GM19395 (cell line): Measurements from ENCODE around the gene MLPH.
A peak's percentile ranks its signal among the peaks of the same experiment; 100 is the strongest.
"Not testable (repeated sequence)": the region's sequence is repeated elsewhere in the genome, so short reads cannot be mapped to it uniquely, and the experiment has no call there.

Experiments used
- ATAC-seq: cut with Tn5 transposase; IDR thresholded peaks from one replicate; pipeline ENCODE4 v1.9.1; 2021; ENCODE audit warnings: mild to moderate bottlenecking, moderate library complexity; ENCODE audit not compliant: unreplicated experiment

MLPH gene

GRCh38 chr2:237577956-237578870 is 91.2 kb downstream of the MLPH start:
- no peak for ATAC-seq

DNA sequence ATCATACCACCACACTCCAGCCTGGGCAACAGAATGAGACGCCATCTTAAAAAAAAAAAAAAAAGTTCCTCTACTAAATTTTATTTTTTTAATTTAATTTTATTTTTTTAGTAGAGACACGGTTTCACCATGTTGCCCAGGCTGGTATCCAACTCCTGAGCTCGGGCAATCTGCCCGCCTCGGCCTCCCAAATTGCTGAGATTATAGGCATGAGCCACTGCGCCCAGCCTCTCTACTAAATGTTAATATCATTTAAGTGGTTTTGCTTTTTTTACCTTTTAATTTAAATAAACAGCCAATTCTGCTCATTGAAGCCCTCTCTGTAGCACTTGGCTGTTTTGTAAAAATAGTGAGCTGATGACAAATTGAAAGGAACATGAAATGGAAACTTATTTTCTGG is 94.3 kb downstream of the MLPH start:
- no peak for ATAC-seq

DNA sequence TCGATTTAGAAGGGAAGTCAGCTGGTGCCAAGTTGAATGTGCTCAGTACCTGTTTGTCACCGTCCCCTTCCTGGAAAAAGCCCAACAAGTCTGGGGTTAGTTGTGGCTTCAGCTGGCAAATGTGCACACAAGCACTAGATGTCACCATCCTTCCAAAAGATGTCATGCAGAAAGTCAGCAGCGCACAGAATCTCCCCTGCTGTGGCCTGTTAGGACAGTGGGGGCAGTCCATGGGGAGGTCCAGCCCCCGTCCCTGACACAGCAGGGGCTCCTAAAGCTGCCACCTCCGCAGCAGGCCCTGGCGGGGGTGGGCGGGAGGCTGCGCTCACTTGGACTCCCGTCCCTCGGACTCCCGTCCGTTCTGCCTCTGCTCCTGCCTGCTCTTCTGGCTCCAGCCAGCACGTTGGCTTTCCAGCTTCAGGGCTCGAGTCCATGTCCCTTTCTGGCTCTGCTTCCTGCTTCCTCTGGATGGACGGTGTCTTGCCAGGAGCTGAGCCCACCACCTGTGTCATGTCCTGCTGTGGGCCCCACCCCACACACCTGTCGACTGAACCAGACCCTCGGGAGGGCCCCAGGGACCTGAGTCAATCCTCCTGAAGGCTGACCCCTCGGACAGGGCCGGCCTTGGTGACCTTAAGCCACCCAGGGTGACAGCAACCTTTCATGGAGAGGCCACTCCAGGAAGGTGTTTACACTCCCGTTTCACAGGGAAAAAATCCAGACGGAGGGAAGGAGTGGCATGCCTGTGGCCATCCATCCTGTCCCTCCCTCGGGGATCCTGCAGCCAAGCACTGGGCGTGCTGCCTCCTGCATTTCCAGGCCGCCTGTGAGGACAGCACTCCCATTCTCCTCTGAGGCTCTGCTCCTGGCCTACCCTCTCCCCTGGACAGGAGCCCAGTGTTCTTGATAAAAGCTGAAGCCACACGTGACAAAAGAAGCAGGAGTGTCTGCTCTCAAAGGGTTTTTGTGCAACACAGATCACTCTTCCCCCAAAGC is 95.0 kb downstream of the MLPH start:
- ATAC-seq: peak; percentile 46

DNA sequence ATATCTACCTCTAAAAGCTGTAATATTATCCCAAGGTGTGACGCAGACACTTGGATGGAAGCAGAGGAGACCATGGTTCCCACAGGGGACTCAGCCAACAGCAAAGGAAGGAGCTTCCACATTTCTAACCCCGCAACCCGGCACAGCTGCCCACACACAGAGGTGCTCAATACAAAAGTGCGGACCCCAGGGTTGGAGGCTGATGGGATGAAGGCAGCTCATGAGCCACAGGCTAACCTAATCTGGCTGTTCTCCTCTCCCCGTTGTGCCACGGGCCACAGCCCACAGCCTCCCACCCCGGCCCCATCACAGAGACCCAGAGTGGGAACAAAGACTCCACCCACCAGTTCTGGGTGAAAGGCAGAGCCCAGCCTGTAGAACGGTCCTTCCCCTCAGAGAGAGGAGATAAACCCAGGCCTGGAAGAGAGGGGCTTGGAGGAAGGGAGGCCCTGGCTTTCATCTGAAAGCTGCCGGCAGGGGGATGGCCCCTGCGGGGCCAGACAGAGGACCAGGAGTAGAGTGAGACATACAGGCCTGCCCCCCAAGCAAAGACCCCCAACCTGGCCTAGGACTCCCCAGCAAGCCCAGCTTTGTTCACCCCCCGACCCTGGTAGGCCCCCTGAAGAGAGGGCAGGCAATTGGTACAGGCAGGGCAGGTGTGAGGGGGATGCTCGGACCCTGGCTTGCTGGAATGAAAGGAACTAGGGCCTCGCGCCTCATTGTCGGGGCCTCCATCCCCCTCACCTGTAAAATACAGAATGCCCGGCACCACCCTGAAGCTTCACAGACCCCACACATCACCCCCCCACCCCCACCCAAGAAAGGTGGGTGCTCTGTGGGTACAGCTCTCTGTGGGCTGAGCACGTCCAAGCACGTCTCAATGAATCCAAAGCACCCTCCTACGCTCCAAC is 96.6 kb downstream of the MLPH start:
- no peak for ATAC-seq

DNA sequence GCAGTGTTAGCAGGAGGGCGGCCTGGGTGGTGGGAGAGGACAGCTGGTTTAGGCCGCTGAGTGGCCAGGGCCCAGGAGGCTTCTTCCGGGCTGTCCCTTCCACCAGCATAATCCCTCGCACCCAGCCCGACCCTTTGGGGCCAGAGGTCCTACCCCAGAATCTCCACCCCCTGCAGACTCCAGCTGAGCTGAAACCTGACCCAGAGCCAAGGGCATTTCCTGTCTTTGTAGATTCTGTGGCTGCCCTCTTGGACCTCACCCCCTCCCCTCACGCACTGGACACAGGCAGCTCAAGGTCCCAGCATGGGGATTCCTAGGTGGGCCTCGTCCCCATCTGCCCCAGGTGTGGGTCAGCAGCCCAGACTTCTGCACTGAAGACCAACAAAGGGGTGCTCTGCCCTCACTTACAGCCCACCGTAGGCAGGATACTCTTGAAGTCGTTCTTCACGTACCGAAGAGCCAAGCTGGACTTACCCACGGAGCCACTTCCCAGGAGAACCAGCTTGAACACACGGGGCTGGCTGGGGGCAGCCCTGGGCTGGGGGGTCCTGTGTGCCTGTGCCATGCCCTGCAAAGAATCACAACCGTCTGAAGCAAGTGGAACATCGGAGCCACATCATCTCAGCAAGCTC is 98.7 kb downstream of the MLPH start:
- ATAC-seq: no peak

- no peak for ATAC-seq
These were observed 101.1 kb downstream of the MLPH start for GRCh38 chr2:237588044-237588696.

- no peak for ATAC-seq
These were observed 103.5 kb downstream of the MLPH start, which contains the start of gene RAB17 for GRCh38 chr2:237590272-237591140. Gene RAB17, minus strand, starts transcription at chr2:237590734. Its CDS starts 4,580 bp downstream, at chr2:237586154.

DNA sequence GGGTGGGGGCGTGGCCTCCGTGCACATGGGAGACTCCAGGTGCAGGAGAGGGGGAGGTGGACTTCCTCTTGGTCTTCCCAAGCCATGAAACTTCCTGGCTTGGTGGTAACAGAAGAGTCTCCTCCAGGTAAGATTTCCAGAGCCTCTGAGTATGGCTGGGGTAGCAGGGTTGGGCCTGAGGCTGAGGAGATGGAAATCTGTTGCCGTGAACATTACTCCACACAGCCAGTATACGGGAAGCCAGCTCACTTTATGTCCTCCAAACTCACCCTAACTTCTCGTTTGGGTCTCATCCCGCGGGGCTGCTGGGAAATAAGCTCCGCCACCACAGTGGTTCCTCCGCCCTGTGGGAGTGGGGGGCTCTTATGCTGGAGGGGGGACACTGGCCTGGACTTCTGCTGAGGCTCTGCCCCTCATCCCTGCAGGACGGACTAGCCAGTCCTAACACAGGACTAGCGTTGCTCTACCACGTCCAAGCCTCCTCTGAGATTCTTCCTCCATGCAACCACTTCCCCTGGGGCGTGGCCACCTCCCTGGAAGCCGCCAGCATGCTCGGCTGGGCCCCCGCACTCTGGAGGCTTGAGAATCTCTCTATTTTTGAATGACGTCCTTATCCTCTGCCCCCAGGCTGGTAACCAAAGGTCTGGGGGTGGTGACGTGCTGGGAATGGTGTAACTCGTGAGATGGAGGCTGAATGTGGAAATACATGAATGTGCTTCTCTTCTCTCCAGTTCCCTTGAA is 104.3 kb downstream of the MLPH start:
- ATAC-seq: no peak

GRCh38 chr2:237592425-237592980 is 105.5 kb downstream of the MLPH start:
- no peak for ATAC-seq

DNA sequence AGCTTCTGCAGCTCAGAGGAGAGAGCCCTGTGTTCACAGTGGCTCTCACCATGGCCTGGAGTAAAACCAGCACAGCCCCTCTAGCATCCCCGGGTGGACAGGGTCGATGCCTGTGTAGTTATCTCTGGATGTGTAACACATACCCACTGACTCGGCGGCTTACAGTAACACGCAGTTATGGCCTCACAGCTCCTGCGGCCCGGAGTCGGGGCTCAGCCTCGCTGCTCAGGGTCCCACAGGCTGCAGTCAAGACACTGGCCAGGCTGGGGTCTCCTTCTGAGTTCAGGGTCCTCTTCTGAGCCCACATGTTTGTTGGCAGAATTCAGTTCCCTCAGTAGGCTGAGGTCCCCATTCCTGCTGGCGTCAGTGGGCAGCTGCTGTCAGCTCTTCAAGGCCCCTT is 106.0 kb downstream of the MLPH start:
- no peak for ATAC-seq

DNA sequence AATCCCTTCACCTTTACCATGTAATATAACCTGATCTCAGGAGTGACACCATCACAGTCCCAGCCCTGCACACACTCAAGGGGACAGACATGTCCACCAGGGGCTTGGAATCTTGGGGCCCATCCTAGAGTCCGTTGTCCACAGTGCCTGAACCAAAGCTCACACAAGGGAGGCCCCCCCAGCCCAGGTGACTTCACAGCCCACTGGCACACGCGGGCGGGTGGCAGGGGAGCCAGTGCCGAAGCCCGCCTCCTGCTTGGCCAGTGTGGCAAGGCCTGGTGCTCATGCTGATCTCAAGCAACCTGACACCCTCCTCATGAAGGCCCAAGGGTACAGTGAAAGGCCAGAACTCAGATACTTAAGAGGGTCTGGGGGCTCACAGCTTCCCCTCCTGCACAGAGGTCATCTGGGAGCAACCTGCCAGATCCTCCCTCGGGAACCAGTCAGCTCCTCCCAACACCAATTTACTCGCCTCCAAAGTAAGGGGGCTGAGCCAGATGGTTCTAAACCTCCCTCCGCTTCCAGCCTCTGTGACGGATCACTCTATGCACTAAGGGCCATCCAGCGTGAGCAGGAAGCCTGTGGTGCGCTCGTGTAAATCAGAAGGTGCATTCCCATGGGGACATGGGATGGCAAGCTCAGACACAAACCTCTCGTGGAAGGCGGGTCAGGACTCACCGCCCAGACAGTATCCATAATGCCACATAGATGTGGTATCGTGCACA is 106.7 kb downstream of the MLPH start:
- no peak for ATAC-seq

- ATAC-seq: no peak
These were observed 107.4 kb downstream of the MLPH start for GRCh38 chr2:237594514-237594871.

DNA sequence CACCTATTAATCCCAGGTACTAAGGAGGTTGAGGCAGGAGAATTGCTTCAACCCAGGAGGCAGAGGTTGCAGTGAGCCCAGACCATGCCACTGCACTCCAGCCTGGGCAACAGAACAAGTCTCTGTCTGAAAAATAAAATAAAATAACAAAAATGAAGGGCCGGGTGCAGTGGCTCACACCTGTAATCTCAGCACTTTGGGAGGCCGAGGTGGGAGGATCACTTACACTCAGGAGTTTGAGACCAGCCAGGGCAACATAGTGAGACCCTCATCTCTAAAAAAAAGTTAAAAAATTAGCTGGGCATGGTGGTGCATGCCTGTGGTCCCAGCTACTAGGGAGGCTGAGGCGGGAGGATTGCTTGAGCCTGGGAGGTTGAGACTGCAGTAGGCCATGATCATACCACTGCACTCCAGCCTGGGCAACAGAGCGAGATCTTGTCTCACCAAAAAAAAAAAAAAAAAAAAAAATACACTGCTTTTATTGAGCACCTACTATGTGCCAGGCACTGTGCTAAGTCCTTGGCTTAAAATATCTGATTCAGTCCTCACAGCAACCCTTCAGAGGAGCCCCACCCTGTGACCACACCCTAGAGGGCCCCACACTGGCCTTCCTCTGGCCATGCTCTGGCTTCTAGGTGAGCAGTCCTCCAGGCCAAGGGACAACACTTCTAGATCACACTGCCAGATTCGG is 108.9 kb downstream of the MLPH start:
- not testable (repeated sequence) for ATAC-seq

DNA sequence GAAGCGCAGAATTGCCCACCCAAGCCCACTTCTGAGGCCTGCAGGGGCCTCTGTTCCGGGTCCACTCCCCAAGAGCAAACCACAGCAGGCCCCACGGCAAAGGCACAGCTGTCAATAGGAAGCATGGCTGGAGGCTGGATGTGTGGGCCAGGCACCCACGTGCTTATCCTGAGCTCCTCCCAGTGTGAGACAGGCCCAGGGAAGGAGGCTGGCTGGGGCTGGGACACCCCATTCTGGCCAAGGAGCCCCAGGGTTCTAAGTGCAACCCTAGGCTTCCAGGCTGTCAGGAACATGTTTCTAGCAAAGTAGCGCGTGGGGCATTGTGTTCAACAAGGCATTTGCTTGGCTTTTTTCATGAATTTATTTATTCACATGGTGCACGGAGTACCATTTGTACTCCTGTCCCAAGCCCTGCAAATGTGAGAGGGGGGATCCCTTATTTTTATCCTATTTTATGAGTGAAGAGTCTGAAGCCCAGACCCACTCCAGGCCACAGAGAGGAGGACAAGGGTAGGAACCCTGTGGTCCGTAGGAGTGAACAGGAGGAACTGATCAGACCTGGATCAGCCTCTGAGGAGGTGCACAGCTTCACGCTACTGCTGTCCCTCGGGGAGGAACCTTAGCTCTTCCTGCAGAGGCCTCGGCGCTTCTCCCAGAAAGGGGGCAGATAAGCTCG is 109.6 kb downstream of the MLPH start:
- no peak for ATAC-seq

- no peak for ATAC-seq
These were observed 110.4 kb downstream of the MLPH start for GRCh38 chr2:237597196-237598145.
